ENCODE measurements around the gene ELF1. TPM values are rescaled to one million over a fixed set of nuclear protein-coding genes. Genes with fewer than 3 reads are reported as not detected.

The ELF1 gene
- total and polyA plus RNA-seq, 2 donors (not counting 3 experiments of a cell fraction or from before 2014, with no cell fraction given) = 31.8 to 61.2 TPM

GRCh38 chr13:41056194-41056593 lies 37.1 kb upstream of the ELF1 start:
- H4K20me1 ChIP-seq (replicated peaks; ENCODE audit: control insufficient read depth, extremely low read depth, insufficient read depth, low read length) = no peaks in the 10 kb centered on the region
- TF ChIP-seq POLR2A (IDR thresholded peaks at IDR 0.05; ENCODE audit: low read depth, low read length) (no peak), MYC (IDR thresholded peaks at IDR 0.05; ENCODE audit: low read depth, low read length) (no peak), GATA2 (IDR thresholded peaks at IDR 0.05; ENCODE audit: insufficient read depth, insufficient read length, low read depth, low read length) (no peak), JUN (IDR thresholded peaks at IDR 0.05; ENCODE audit: borderline replicate concordance, insufficient read depth, insufficient read length, low read depth) (no peak), CTCF (IDR thresholded peaks at IDR 0.05; ENCODE audit: extremely low read depth in 1 of 2, insufficient read depth in 1 of 2, low read depth in 1 of 2, low read length in 2 of 2) (no peak), EZH2 (IDR thresholded peaks at IDR 0.05; ENCODE audit: borderline replicate concordance, low read depth, low read length, severe bottlenecking) (no peak), POLR2AphosphoS5 (IDR thresholded peaks at IDR 0.05; ENCODE audit: insufficient read depth, low read depth, low read length) (no peak), MAX (IDR thresholded peaks at IDR 0.05; ENCODE audit: insufficient read depth, insufficient read length) (no peak), FOS (IDR thresholded peaks at IDR 0.05; ENCODE audit: borderline replicate concordance, insufficient read depth, low read length) (no peak)
- H2AFZ ChIP-seq (ENCODE audit: low read depth, low read length) = no peak overlapping the region
- H3K4me2 ChIP-seq (ENCODE audit: insufficient read depth, low read length) = no peak overlapping the region
- no peak for FAIRE-seq
- no peak overlapping the region for H3K9ac ChIP-seq (replicated peaks; ENCODE audit: extremely low read depth, insufficient read depth, low read length)
- no TSS peak for BruUV-seq (replicated peaks)
- no peak overlapping the region for H3K27ac ChIP-seq (ENCODE audit: insufficient read depth, low read depth, low read length)
- H3K4me3 ChIP-seq (replicated peaks in 1 of 3; ENCODE audit: insufficient read depth in 1 of 3, low read depth in 1 of 3, low read length in 3 of 3) = no peak overlapping the region
- no peak for DNase-seq (ENCODE audit: low read depth, low spot score)
- intact Hi-C loops (cut with micrococcal nuclease) = no loop called here
- H3K9me1 ChIP-seq (replicated peaks; ENCODE audit: control insufficient read depth, extremely low read depth, insufficient read depth, low read length) = no peaks in the 10 kb centered on the region
- ChIA-PET CTCF (interaction anchor here (0.8 to 3.1 kb wide), 3 partner anchors 37 to 74 kb away, joined by 3 to 14 read pairs (median 6); partner anchors contain the start of gene ELF1), POLR2A (no interaction called here)
- no peaks in the 10 kb centered on the region for H3K36me3 ChIP-seq (ENCODE audit: control insufficient read depth in 2 of 2, extremely low read depth in 1 of 2, insufficient read depth in 2 of 2, low read length in 2 of 2)
- H3K27me3 ChIP-seq (ENCODE audit: control insufficient read depth in 2 of 2, insufficient read depth in 2 of 2, low read length in 2 of 2) = no peaks in the 10 kb centered on the region
- peaks cover 14% of the 10 kb centered on the region for H3K4me1 ChIP-seq (ENCODE audit: control insufficient read depth, extremely low read depth, insufficient read depth, low read length)
- peaks cover 54% of the 10 kb centered on the region for H3K79me2 ChIP-seq (ENCODE audit: control insufficient read depth, insufficient read depth, low read length)
- dilution Hi-C loops (cut with MboI; ENCODE audit: extremely low pct_ligation_motif_present, low sequenced_read_pairs) = no loop called here
- no peaks in the 10 kb centered on the region for H3K9me3 ChIP-seq (replicated peaks; ENCODE audit: control insufficient read depth, insufficient read depth, low read length)
